LoVo (cell line): ENCODE results near the gene RGS3.
"Not testable (repeated sequence)": the region's sequence is repeated elsewhere in the genome, so short reads cannot be mapped to it uniquely, and the experiment has no call there.

Experiments used
- DNase-seq: peaks from one replicate; pipeline ENCODE4 v3.0.0-alpha.2; 2016; ENCODE audit warnings: low spot score

The RGS3 gene

DNA sequence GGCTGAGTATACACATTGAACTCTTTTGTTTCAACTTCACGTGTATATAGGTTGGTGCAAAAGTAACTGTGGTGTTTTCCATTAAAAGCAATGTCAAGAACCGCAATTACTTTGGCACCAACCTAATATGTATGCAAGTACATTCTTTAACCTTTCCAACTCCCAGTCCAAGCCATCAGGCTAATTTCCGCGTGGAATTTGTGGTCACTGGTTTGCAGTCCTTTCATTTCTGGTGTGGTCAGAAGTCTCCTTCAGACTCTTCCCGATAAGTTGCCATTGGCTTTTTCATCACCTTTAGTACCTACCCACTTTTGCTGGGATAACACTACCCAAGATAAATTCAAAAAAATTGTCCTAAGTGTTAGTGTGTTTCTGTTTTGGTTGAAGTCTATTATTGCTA is 84.0 kb downstream of the RGS3 start:
- no peak for DNase-seq

GRCh38 chr9:113548221-113549041 is 84.9 kb downstream of the RGS3 start:
- no peak for DNase-seq

GRCh38 chr9:113549892-113550291 is 86.4 kb downstream of the RGS3 start:
- DNase-seq, result not testable (repeated sequence)

DNA sequence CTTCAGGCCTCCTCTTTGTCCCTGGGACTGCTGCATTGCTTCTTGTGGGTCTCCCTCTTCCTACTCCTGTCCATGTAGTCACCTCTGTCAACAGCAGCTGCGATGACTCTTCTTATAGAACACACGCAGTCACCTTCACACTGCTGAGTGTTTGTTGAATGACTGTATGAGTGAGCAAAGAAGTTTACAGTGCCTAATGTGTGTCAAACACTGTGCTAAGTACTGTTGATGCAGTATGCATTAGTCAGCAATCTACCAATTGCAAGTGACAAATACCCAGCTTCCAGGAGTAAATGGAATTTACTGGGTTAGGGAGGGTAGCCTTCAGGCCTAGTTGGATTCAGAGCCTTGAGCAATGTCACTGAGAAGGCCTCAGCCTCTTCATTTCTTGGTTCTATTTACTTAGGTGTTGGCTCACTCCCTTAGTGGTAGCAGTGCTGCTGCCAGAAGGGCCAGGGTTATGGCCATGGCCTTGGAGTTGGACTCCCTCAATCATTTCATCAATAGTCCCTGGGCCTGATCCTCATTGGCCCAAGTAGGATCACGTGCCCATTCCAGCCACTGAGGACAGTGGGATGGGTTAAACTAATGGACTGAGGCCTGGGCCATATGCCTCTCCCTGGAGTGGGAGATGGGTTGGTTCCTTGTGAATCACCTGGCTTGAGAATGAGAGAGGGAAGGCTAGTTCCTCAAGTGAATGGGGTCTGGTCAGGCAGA is 93.5 kb downstream of the RGS3 start:
- DNase-seq, result no peak

- DNase-seq, result no peak
Measured at GRCh38 chr9:113558632-113559502, 95.3 kb downstream of the RGS3 start.

DNA sequence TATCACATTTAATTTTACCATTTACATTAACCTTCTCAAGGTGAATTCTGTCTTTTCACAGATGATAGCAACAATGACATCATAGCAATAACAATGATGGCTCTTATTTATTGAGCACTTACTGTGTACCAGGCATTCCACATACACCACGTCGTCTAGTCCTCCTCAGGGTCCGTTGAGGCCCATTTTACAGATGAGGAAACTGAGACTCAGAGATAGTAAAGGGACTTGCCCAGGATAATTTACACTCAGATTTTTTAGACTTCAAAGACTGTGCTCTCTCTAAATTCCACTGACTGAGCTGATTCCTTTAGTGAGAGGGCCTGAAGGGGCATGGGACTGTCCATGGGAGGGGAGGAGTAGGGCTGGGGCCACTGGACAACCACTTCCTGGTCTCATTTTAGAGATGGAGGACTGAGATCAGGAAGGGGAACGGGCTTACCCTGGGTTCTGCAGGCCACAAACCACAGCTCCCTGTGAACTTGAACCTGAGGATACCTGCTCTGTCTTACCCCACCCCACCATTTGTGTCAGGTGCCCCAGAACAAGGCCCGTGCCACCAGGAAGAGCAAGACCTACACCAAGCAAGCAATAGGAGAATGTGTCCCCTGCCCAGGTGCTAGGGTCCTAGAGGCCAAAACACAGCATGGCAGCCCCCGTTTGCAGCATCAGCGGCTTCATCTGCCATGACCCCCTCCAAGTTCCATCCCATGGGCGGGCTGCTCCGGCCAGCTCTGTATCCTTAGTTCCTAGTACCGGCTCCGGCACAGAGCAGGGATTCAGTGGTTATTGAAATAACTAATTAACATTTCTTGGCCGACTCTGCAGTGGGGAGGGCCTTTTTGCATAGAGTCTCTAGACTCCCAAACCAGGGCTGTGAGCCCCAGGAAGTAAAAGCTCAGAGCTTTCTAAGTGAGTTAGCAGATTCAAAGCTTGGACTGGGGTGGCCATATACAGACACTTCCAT is 96.6 kb downstream of the RGS3 start:
- DNase-seq, result no peak

DNA sequence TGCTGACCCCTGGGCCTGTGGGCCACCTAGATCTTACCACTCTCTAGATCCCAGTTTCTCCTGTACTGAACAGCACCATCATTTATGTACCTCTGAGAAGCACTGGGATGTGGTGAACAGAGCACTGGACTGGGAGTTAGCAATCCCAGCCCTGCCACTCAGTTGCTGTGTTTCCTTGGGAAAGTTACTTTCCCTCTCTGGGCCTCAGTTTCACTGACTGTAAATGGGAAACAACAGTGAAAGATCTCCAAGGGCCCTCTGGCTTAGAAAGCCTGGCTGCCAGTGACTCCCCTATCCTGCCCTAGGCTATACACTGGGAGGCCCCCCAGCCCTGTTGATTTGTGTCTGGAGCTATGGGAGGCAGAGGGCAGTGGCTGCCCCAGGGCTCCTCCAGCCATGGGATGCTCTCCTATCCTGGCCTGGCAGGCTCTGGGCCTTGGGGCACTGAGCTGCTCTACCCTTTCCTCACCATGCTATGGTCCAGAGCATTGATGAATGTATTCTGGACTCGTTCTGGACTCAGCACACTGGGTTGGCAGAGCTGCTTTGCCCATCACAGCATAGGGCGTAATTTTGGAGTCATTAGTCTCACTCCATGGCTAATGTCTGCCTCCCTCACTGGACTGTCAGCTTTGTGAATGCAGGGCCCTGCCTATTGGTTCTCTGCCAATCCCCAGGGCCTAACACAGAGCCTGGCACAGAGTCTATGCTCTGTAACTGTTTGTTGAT is 99.3 kb downstream of the RGS3 start:
- DNase-seq, result no peak

- DNase-seq, result no peak
Measured at GRCh38 chr9:113563826-113564497, 100.4 kb downstream of the RGS3 start.

- no peak for DNase-seq
Measured at GRCh38 chr9:113564498-113565237, 101.1 kb downstream of the RGS3 start.

DNA sequence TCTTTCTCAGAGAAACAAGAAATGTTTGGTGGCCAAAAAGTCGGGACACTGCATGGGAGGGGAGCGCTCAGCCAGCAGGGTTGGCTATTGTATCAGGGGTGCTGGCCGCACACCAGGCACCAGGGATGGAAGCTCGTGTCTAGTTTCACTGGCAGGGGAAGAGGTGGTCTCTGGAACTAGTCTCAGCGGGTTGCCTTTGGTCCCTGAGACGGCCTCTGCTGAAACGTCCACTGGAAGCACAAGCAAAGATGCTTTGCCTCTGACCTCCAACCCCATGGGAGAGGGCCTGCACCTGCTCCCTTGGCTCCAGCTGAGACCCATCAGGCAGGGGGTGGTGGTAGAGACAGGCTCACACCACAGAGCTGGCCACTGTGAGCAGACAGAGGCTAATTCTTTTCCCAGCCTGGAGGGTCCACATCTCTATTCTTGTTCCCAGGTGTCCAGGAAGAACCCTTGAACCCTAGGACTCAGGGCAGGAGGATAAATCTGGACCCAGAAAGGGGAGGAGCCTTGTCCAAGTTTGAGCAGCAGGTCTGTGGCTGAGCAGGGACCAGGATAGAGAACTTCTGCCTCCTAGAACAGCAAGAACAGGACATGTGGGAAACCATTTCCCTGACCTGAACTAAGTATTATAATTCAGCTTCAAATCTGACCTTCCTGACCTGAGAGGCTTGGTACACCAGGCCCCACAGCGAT is 102.6 kb downstream of the RGS3 start:
- DNase-seq, result no peak

- DNase-seq, result no peak
Measured at GRCh38 chr9:113566712-113567071, 103.2 kb downstream of the RGS3 start.

DNA sequence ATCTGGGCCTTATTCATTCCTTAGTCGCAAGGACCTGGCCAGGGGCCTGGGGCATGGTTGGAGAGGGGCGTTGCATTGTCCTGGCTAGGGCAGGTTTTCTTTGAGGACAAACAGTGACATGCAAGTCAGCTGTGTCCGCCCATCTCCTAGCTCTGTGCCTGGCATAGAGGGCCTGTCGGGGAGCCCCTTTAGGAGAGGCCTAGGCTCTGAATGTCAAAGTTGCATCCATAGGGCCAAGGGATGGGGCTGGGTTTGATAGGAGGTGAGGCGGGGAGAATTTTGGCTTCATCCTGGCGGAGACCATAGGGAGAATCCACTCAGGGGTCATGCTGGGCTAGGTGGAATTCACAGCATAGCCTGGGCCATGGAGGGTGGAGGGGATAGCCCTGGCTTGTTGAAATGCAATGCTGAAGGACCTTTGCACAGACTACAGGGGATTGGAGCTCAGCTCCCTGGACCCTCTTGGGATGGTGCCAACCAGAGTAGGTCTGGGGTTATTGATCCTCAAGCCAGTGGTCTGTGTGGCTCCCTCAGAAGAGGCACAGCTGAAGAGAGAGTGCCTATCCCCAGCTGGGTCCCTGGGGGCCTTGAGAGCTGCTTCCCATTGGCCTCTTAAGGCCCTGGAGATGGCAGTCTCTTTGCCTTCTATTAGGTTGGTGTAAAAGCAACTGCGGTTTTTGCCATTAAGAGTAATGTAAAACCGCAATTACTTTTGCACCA is 104.0 kb downstream of the RGS3 start:
- no peak for DNase-seq

GRCh38 chr9:113568081-113568435 is 104.5 kb downstream of the RGS3 start:
- DNase-seq, result no peak

DNA sequence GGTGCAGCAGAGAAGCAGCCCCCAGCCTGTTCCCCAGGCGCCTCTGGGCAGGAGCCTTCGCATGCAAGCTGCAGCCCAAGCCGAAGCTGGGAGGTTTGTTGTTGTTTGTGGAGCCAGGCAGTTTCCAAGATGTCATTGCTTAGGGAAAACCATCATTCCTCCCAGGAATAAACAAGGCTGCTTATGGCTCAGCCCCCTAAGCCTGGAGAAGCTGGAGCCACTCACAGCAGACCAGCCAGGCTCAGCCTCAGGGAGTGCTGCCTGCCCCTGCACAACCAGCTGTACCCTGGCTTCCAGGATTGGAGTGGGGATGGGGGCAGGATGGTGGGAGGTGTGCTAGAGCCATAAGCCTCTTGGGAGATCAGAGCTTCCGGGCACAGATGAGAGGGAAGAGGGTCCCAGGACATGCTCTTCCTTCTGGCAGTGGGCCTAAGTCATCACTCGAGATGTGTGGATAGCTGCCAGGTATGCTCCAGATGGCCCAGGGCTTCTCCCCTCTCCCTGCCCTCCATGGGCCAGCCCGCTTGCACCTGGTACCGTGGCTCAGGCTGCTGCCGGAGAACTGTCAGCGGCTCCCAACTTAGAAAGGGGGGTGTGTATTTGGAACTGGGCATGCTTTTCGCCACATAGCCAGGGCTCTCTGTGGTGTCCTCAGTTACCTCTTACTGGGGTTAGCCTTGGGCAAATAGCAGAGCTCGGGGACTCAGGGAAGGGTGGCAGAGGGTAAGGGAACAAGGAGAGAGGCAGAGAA is 105.2 kb downstream of the RGS3 start:
- DNase-seq, result no peak

DNA sequence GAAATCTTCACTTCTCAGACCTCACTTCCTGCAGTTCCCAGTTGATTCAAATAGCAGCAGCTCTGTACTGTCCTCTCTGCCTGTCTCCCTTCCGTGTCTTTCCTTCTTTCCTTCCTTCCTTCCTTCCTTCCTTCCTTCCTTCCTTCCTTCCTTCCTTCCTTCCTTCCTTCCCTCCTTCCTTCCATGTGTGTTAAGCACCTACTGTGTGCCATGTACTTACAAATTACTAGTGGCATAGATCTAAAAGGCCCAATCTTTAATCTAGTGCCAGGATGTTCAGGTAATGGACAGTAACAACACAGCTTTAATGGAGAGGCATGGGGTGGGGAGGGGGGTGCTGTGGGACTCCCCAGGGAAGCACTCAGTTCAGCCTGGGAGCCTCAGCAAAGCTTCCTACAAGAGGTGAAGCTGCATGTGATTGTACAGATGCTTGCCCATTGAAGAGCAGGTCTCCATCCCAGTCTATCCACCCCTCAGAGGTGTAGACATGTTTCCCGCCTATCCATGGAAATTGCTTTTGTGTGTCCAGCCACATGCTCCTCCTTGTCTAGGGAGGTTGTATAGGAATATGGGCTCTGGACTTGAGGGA is 106.0 kb downstream of the RGS3 start:
- no peak for DNase-seq

DNA sequence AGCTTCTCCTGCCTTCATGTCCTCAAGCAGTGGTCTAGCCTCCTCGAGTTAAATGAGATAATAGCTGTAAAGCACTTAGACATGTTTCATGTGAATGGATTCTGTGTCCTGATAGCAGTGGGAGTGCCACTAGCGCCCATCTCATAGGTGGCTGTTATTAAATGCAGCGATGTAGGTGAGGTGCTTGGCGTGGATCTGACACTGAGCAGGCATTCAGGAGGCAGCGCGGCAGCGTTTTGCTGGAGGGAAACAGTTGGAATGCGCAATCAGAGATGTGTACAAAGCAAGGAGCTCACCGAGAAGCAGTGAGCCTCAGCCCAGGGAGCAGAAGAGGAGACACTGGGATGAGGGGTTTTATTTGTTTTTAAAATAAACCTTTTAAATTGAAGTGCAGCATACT is 106.6 kb downstream of the RGS3 start:
- DNase-seq, result no peak
